HL-60 (cell line): Measurements from ENCODE around the gene RASSF8.

ENCODE experiments used
- POLR2AphosphoS5 ChIP-seq: IDR thresholded peaks from 2 replicates; pipeline ENCODE4 v1.6.1; 2012; ENCODE audit warnings: low read depth
- REST ChIP-seq: IDR thresholded peaks from 2 replicates; pipeline ENCODE4 v1.6.1; 2012; ENCODE audit warnings: low read depth; ENCODE audit not compliant: insufficient replicate concordance

- no peak for TF ChIP-seq REST
- TF ChIP-seq POLR2AphosphoS5, result no peak
Measured at GRCh38 chr12:25942709-25943108, 15.8 kb upstream of the RASSF8 start.
